K562 (cell line): ENCODE data around the gene PIGQ. TPM values are rescaled to one million over a fixed set of nuclear protein-coding genes. Genes with fewer than 3 reads are reported as not detected.

Source experiments
- ATAC-seq: fragments of 200-7000 bp; cut with Tn5 transposase; 3 replicates; pipeline ENCODE4 v1.9.1; 2020; ENCODE audit warnings: moderate library complexity
- BruUV-seq: library from RNA; stranded (reverse); fragments of 400-500 nt; replicated peaks from 2 replicates; lab custom pipeline; 2021; lab: Mats Ljungman, UMichigan
- CTCF ChIA-PET: fragments of 300-600 bp; formaldehyde crosslinking; extraction: SDS; loops from one replicate; lab custom pipeline; 2021; ENCODE audit warnings: low intra/inter-chr PET ratio; lab: Yijun Ruan, JAX
- POLR2A ChIA-PET: fragments of 300-600, 350-650 bp; sonication (Branson Sonifier 250); formaldehyde crosslinking; extraction: SDS; loops from one replicate; lab custom pipeline; 2021; ENCODE audit warnings: antibody characterized with exemption, inconsistent platforms; lab: Yijun Ruan, JAX
- DNase-seq, 4 experiments: peaks; one replicate each; pipeline versions ENCODE4 v3.0.0 to v3.0.0-alpha.2; 2011 to 2018; ENCODE audit warnings: low spot score in 3 of 4, mixed read lengths in 3 of 4; ENCODE audit errors: extremely low read depth in 1 of 4
- FAIRE-seq: peaks from 2 replicates; lab custom pipeline; 2011; peaks lifted over from hg19 to GRCh38; lab: Jason Lieb, UNC
- H2AFZ ChIP-seq: 2 replicates; pipeline ENCODE4 v1.6.0; 2011; ENCODE audit warnings: low read depth, low read length, control low read depth, inconsistent platforms
- H3K27ac ChIP-seq: fragments of 200-600 bp; 3 replicates; pipeline ENCODE4 v1.8.0; 2011; ENCODE audit warnings: low read depth, mild to moderate bottlenecking, control low read depth, inconsistent platforms, low read length, moderate library complexity, mixed read lengths; ENCODE audit errors: extremely low read depth
- H3K27me3 ChIP-seq, 2 experiments: fragments of 300-600 bp in 1 of 2; 2 replicates in 1 of 2; 3 replicates in 1 of 2; pipeline versions ENCODE4 v1.6.0 to v1.8.0; 2011; ENCODE audit warnings: inconsistent platforms in 2 of 2, low read length in 2 of 2, mild to moderate bottlenecking in 1 of 2, mixed read lengths in 1 of 2, moderate library complexity in 1 of 2; ENCODE audit not compliant: control insufficient read depth in 2 of 2, insufficient read depth in 2 of 2
- H3K36me3 ChIP-seq: fragments of 300-600 bp; 3 replicates; pipeline ENCODE4 v1.8.0; 2011; ENCODE audit warnings: mild to moderate bottlenecking, low read length, inconsistent platforms; ENCODE audit not compliant: control insufficient read depth, insufficient read depth
- H3K4me1 ChIP-seq, 2 experiments: fragments of 200-600 bp in 1 of 2; replicated peaks in 1 of 2; 2 replicates in 1 of 2; 3 replicates in 1 of 2; pipeline versions ENCODE4 v1.5.1 to v1.8.0; 2011; ENCODE audit warnings: inconsistent platforms in 2 of 2, low read length in 2 of 2, mild to moderate bottlenecking in 1 of 2, mixed read lengths in 1 of 2, moderate library complexity in 1 of 2; ENCODE audit not compliant: control insufficient read depth in 2 of 2, insufficient read depth in 2 of 2
- H3K4me2 ChIP-seq: 2 replicates; pipeline ENCODE4 v1.6.1; 2011; ENCODE audit warnings: low read length, control low read depth, inconsistent platforms, mixed read lengths; ENCODE audit not compliant: insufficient read depth
- H3K4me3 ChIP-seq: fragments of 200-600 bp; sonication (generic), shearing (Covaris generic); 2 replicates; pipeline ENCODE4 v1.5.1; 2016; ENCODE audit warnings: control low read depth, inconsistent platforms
- H3K79me2 ChIP-seq: fragments of 200-600 bp; 3 replicates; pipeline ENCODE4 v1.8.0; 2011; ENCODE audit warnings: low read length, inconsistent platforms; ENCODE audit not compliant: control insufficient read depth, insufficient read depth
- H3K9ac ChIP-seq, 2 experiments: 2 replicates each; pipeline versions ENCODE4 v1.6.0 to v1.6.1; 2011; ENCODE audit warnings: low read depth in 2 of 2, low read length in 2 of 2, control low read depth in 1 of 2, inconsistent platforms in 1 of 2, mild to moderate bottlenecking in 1 of 2, mixed read lengths in 1 of 2; ENCODE audit not compliant: insufficient read depth in 1 of 2
- H3K9me1 ChIP-seq: one replicate; pipeline ENCODE4 v1.6.0; 2011; ENCODE audit warnings: inconsistent platforms, mild to moderate bottlenecking, low read length, moderate library complexity; ENCODE audit not compliant: control insufficient read depth, insufficient read depth
- H3K9me3 ChIP-seq: replicated peaks from 2 replicates; pipeline ENCODE4 v1.5.1; 2011; ENCODE audit warnings: low read depth, low read length, inconsistent platforms; ENCODE audit not compliant: control insufficient read depth, insufficient read depth
- H4K20me1 ChIP-seq: replicated peaks from 2 replicates; pipeline ENCODE4 v1.6.1; 2011; ENCODE audit warnings: low read length, inconsistent platforms, mixed read lengths; ENCODE audit not compliant: control insufficient read depth, insufficient read depth
- BRCA1 ChIP-seq, 2 experiments: fragments of 450-650 bp in 1 of 2; sonication (generic) in 1 of 2; formaldehyde crosslinking in 1 of 2; IDR thresholded peaks; 2 replicates each; pipeline versions ENCODE4 v1.5.0 to v1.6.1; 2017 to 2020; ENCODE audit warnings: mild to moderate bottlenecking in 1 of 2, missing genetic modification reagents in 1 of 2
- EP400 ChIP-seq: fragments of 450-650 bp; IDR thresholded peaks from 2 replicates; pipeline ENCODE4 v1.6.1; 2017; ENCODE audit warnings: antibody characterized with exemption, mild to moderate bottlenecking, moderate library complexity
- JUND ChIP-seq, 2 experiments: IDR thresholded peaks; 2 replicates in 1 of 2; 3 replicates in 1 of 2; pipeline ENCODE4 v1.6.1; 2011; ENCODE audit warnings: borderline replicate concordance in 2 of 2, low read depth in 2 of 2, low read length in 2 of 2, improper control_type of control experiment in 1 of 2, missing biosample characterization in 1 of 2, missing genetic modification characterization in 1 of 2, missing genetic modification reagents in 1 of 2
- MYNN ChIP-seq, 2 experiments: sonication (generic); formaldehyde crosslinking in 1 of 2; IDR thresholded peaks; 2 replicates each; pipeline versions ENCODE4 v1.5.0 to v1.6.1; 2016 to 2020; ENCODE audit warnings: antibody characterized with exemption in 1 of 2, missing genetic modification reagents in 1 of 2
- POLR2G ChIP-seq: fragments of 200-400 bp; formaldehyde crosslinking; IDR thresholded peaks from 2 replicates; pipeline ENCODE4 v1.6.1; 2017; ENCODE audit warnings: low read depth, mild to moderate bottlenecking, antibody characterized with exemption, low read length, moderate library complexity
- THRAP3 ChIP-seq: fragments of 450-650 bp; IDR thresholded peaks from 2 replicates; pipeline ENCODE4 v1.6.1; 2016; ENCODE audit warnings: mild to moderate bottlenecking, inconsistent platforms, borderline replicate concordance
- WGBS: fragments of 100-300 bp; shearing (Covaris generic); methylation state at CpG from one replicate; pipeline ENCODE4 v1.1.6; 2016; ENCODE audit warnings: low coverage, mixed read lengths; ENCODE audit not compliant: insufficient coverage; ENCODE audit errors: missing lambda C conversion rate; 5-methylcytosine and 5-hydroxymethylcytosine counted together
- in situ Hi-C: fragments of 300-500 bp; cut with MboI; formaldehyde crosslinking; loops from 4 replicates; pipeline ENCODE4 v1.15.0; 2018; ENCODE audit warnings: inconsistent platforms, mixed read lengths
- intact Hi-C: fragments of 100-400 bp; cut with micrococcal nuclease; formaldehyde crosslinking; loops from 2 replicates; pipeline ENCODE4 v1.14.2; 2022
- polyA plus RNA-seq, 8 experiments: library from polyadenylated mRNA; depleted of rRNA in 4 of 8; stranded (reverse) in 5 of 8; unstranded in 3 of 8; fragments of >200 nt; fragmentation: Nextera tagmentation in 2 of 8; fragmentation: Illumina TruSeq in 1 of 8; extraction: Ambion mirVana in 2 of 8; extraction: Trizol in 1 of 8; gene quantifications; 2 replicates each; pipeline versions ENCODE4 v1.2.1 to v1.2.3, GENCODE V29; 2011 to 2014; ENCODE audit warnings: inconsistent platforms in 1 of 8, missing spikeins in 1 of 8
- total RNA-seq, 7 experiments: library from RNA; depleted of rRNA in 6 of 7; stranded (reverse); fragments of >200 nt in 6 of 7; fragmentation: Illumina TruSeq in 2 of 7; extraction: Trizol in 2 of 7; gene quantifications; 2 replicates each; pipeline versions ENCODE4 v1.2.1 to v1.2.3, GENCODE V29; 2011 to 2021; ENCODE audit warnings: low replicate concordance in 1 of 7

The PIGQ gene
- total and polyA plus RNA-seq, 9 of the 15 experiments (the other 6 are each of a cell fraction or from before 2014, with no cell fraction given) = 0.20 to 49.6 (median 11.7) TPM

DNA sequence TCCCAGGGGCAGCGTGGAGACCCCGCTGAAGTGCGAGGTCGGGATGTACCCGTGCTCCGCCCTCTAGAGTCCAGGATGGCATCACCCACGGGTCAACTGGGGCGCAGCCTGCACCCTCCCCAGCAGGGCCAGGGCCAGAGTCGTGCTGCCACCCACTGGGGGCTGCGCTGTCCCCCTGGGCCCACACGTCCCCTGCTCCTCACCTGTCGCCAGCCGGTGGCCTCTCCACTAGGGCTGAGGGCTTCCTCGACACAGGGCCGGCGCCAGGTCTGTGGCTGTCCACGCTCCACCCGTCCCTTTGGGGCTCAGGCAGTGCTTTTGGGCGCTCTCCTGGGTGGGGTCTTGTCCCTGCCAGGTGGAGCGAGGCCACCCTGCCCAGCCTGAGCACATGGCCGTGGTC, 21.2 kb upstream of the PIGQ start:
- intact Hi-C loops (no loop called here), in situ Hi-C loops (no loop called here)
- no peak overlapping the region for H3K4me2 ChIP-seq
- H3K4me3 ChIP-seq = no peak overlapping the region
- H3K9me1 ChIP-seq = no peaks in the 10 kb centered on the region
- ChIA-PET POLR2A (no interaction called here), CTCF (no interaction called here)
- no peaks in the 10 kb centered on the region for H3K9me3 ChIP-seq
- WGBS = 98% methylated on average over 17 of the region's 21 CpGs
- peaks cover 82% of the 10 kb centered on the region; the same call in 1 of the 3 replicates for H3K36me3 ChIP-seq
- no peak for TF ChIP-seq BRCA1 (IDR thresholded peaks at IDR 0.05)
- no peak for TF ChIP-seq BRCA1 (CRISPR knock-in tag; IDR thresholded peaks at IDR 0.05)
- TF ChIP-seq MYNN (IDR thresholded peaks at IDR 0.05) = no peak
- no peak for TF ChIP-seq MYNN (CRISPR knock-in tag; IDR thresholded peaks at IDR 0.05)
- no peak for TF ChIP-seq JUND (IDR thresholded peaks at IDR 0.05; ENCODE audit: borderline replicate concordance, low read depth, low read length)
- TF ChIP-seq JUND (tag; IDR thresholded peaks at IDR 0.05; ENCODE audit: borderline replicate concordance, low read depth, low read length) = no peak
- peak; percentile 55 for TF ChIP-seq POLR2G
- TF ChIP-seq THRAP3 = no peak
- no peak for TF ChIP-seq EP400
- DNase-seq (no peak), ATAC-seq (no peak), FAIRE-seq (no peak)
- peaks cover 43% of the 10 kb centered on the region for H3K79me2 ChIP-seq
- H4K20me1 ChIP-seq = 0 out of 2 replicates have a peak, but pooled peaks cover 7% of the 10 kb centered on the region
- H3K27ac ChIP-seq = no peak overlapping the region
- no TSS peak for BruUV-seq
- H3K27me3 ChIP-seq = no peaks in the 10 kb centered on the region
- peaks cover 0 to 54% of the 10 kb centered on the region in 2 experiments; a peak in 3 of 5 replicates for H3K4me1 ChIP-seq
- H2AFZ ChIP-seq = no peak overlapping the region
- H3K9ac ChIP-seq = no peak overlapping the region; a peak in 1 of 4 replicates
